HG03159 (cell line): ENCODE data around the gene OR1F1.

Experiments
- ATAC-seq: cut with Tn5 transposase; IDR thresholded peaks from one replicate; pipeline ENCODE4 v1.9.1; 2021; ENCODE audit warnings: mild to moderate bottlenecking, moderate library complexity; ENCODE audit not compliant: unreplicated experiment

The OR1F1 gene

DNA sequence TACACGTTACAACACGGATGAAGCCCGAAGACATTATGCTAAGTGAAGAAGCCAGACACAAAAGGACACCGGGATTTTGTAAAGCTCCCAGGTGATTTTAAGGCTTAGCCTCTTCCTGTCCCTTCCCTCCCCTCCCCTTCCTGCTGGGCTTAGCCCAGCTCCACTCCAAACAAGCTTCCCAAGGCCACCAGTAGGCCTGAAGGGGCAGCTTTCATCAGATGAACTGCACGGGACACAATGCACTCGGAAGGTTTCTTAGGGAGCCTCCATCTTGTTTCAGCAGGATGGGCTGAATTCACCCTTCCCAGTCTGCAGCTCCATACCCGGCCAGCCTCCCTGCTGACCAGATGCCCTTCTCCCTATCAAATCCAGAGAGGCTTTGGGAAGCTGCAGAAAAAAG is 58.0 kb downstream of the OR1F1 start:
- ATAC-seq = no peak

DNA sequence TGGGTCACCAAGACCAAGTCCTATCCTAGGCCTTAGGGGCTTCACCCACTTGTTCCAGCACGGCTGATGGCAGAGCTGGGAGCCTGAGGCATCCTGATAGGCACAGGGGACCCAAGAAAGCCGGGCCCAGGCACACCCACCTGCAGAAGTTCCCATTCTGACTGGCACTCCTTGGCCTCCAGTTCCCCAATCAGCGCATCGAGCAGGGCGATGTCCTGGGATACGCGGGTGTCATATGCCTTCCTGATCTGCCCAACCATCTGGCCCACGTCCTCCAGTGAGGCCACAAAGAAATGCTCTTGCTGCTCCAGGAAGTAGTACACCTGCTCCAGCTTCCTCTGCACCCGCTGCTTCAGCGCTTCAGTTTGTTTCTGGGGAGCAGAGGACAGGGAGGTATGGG is 58.9 kb downstream of the OR1F1 start:
- ATAC-seq = no peak

DNA sequence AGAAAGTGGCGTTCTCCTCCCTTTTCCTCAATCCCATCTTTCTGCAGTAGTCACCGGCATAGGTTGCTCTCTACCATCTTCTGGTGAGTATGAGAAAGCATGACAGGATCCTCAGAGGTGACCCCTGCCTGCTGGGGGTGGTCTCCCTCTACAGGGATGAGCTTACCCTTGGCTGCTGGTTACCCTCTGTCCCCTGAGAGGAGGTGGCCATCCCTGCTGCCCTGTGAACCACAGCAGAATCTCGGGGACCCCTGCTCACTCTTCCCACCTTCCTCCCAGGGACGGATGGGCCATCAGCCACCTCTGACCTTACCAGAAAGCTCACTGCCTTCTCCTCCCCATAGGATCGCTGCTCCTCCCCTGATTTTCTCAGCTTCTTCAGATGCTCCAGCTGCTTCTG is 60.6 kb downstream of the OR1F1 start:
- ATAC-seq = no peak

DNA sequence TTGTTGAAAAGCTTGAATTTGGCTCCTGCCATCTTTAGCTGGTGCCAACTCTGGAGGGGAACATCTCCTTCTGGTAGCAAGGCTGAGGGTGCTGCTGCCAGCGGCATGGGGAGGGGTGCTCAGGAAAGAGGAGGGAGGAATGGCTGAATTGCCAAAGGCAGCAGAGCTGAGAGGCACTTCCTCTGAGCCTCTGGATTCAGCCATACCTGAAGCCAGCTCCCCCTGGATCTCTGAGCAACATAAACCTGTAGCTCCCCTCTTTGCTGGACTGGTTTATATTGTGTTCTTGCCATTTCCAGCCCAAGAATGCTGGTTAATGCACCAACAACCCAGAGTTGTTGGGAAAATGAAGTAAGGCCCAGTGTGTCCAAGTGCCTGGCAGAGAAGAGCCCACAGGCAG is 61.0 kb downstream of the OR1F1 start:
- ATAC-seq = no peak

DNA sequence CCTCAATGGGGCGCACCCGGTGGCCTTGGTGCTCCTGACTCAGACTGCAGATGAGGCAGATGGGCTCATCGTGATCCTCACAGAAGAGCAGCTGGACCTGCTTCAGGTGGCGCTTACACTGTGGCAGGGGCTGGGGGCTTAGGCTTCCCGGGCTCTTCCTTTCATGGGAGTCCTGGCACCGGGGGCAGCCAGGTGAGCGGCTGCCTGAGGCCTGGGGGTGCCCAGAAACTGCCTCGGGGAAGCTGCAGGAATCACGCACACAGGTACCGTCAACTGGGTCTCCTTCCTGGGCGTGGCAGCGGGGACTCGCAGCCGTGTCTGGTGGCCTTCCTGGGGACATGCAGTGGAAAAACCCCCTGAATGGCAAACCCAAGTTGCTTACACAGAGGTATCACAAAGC is 61.4 kb downstream of the OR1F1 start:
- no peak for ATAC-seq

DNA sequence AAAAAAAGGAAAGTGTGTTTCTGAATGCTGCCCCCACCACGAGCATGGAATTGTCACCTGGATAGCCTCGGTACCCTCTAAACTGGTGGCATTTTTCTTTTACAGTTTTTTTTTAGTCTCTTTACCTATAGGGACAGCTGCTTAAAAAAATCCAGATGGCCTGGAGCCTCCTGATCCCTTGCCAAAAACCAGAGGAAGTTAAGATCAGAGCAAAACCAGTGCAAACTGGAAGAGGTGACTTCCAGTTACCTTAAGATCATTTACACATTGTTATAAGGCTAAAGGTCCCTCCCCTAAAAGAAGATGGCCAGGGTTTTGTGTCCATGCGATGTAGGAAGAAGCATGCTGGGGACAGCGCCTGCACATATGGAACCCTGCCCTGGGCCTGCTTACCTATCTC is 65.0 kb downstream of the OR1F1 start:
- no peak for ATAC-seq

DNA sequence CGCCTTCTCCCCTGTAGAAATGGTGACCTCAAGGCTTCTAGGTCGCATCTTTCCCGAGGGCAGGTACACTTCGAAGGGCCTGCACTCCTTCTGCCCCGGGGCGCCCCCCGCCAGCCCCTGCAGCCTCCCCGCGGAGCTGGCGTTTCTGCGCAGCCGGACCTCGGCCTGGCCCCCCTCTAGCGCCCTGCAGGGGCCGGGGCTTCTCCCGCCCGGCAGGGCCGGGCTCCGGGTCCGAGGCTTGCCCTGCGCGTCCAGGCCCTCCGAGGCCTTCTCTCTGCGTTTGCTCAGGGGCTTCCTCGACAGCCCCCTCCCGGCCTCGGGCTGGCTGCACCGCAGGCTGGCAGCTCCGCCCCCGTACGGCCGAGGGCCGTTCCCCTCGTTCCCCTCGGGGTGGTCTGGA is 66.3 kb downstream of the OR1F1 start:
- no peak for ATAC-seq
